ENCODE data around the gene ITGB4. TPM values are rescaled to one million over a fixed set of nuclear protein-coding genes. Genes with fewer than 3 reads are reported as not detected.

The ITGB4 gene
- total and polyA plus RNA-seq, 9 of the 15 experiments (the other 6 are each of a cell fraction or from before 2014, with no cell fraction given) = 0.05 to 2.8 (median 0.76) TPM; not detected in 3

DNA sequence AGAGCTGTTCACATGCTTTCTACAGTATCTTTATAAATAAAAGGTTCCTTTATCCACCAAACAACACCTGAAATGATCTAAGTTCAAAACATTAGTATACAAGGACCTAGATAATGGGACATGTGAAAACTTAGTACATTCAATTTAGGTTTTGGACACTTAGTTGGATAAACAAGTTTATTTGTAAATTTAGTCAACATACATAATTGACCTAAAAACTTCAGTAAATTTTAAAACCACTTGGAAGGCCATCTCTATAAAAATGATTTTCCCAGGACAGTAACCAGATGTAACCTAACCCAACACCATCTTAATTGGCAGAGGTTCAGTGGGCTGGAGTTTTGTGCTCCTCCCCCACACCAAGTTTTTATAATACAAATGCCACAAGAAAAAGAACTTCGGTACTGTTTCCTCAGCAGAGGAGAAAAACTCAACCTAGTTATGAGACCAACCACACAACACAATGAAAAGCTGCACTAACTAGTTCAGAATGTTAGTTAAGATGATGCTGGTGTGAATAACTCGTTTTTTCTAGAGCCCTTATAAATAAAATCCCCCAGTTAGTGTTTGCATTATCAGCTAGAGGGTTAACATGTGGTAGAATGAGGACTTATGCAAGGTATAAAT is 56.1 kb downstream of the ITGB4 start (continued):
- TF ChIP-seq POLR2G (IDR thresholded peaks at IDR 0.05; ENCODE audit: low read depth, low read length) = peak; percentile 56
- TF ChIP-seq NFXL1 (CRISPR knock-in tag; IDR thresholded peaks at IDR 0.05) = 0 out of 2 replicates have a peak, but pooled peaks have one; percentile 4
- TF ChIP-seq, protein P1, sequence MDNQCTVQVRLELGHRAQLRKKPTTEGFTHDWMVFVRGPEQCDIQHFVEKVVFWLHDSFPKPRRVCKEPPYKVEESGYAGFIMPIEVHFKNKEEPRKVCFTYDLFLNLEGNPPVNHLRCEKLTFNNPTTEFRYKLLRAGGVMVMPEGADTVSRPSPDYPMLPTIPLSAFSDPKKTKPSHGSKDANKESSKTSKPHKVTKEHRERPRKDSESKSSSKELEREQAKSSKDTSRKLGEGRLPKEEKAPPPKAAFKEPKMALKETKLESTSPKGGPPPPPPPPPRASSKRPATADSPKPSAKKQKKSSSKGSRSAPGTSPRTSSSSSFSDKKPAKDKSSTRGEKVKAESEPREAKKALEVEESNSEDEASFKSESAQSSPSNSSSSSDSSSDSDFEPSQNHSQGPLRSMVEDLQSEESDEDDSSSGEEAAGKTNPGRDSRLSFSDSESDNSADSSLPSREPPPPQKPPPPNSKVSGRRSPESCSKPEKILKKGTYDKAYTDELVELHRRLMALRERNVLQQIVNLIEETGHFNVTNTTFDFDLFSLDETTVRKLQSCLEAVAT (IDR thresholded peaks at IDR 0.05) = peak; percentile 30 to 32; a peak in 2 of 4 replicates
- TF ChIP-seq ZNF253 (CRISPR knock-in tag; conservative IDR thresholded peaks at IDR 0.05) = 0 out of 2 replicates have a peak, but pooled peaks have one; percentile 2
- TF ChIP-seq, protein P2, sequence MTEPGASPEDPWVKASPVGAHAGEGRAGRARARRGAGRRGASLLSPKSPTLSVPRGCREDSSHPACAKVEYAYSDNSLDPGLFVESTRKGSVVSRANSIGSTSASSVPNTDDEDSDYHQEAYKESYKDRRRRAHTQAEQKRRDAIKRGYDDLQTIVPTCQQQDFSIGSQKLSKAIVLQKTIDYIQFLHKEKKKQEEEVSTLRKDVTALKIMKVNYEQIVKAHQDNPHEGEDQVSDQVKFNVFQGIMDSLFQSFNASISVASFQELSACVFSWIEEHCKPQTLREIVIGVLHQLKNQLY (CRISPR knock-in tag; conservative IDR thresholded peaks at IDR 0.05) = 0 out of 4 replicates have a peak, but pooled peaks of 1 of the 2 experiments have one; percentile 22
- TF ChIP-seq ZFX (CRISPR knock-in tag; IDR thresholded peaks at IDR 0.05) = peak; percentile 60; the same call in 1 of the 2 replicates
- TF ChIP-seq KHSRP (IDR thresholded peaks at IDR 0.05) = peak; percentile 26; the same call in 1 of the 2 replicates
- peak; percentile 6; the same call in 1 of the 2 replicates for TF ChIP-seq STAT5A (IDR thresholded peaks at IDR 0.05; ENCODE audit: borderline replicate concordance, low read length)
- TF ChIP-seq, protein P3, sequence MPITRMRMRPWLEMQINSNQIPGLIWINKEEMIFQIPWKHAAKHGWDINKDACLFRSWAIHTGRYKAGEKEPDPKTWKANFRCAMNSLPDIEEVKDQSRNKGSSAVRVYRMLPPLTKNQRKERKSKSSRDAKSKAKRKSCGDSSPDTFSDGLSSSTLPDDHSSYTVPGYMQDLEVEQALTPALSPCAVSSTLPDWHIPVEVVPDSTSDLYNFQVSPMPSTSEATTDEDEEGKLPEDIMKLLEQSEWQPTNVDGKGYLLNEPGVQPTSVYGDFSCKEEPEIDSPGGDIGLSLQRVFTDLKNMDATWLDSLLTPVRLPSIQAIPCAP (CRISPR knock-in tag; IDR thresholded peaks at IDR 0.05; ENCODE audit: borderline replicate concordance) = no peak
- TF ChIP-seq, protein P4, sequence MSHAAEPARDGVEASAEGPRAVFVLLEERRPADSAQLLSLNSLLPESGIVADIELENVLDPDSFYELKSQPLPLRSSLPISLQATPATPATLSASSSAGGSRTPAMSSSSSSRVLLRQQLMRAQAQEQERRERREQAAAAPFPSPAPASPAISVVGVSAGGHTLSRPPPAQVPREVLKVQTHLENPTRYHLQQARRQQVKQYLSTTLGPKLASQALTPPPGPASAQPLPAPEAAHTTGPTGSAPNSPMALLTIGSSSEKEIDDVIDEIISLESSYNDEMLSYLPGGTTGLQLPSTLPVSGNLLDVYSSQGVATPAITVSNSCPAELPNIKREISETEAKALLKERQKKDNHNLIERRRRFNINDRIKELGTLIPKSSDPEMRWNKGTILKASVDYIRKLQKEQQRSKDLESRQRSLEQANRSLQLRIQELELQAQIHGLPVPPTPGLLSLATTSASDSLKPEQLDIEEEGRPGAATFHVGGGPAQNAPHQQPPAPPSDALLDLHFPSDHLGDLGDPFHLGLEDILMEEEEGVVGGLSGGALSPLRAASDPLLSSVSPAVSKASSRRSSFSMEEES (CRISPR knock-in tag; IDR thresholded peaks at IDR 0.05) = no peak

Measured in K562 (cell line).